Neural progenitor cell (in vitro differentiated cells): ENCODE data around the gene STRA6.

ENCODE experiments used
- CTCF ChIP-seq: fragments of 200-600 bp; sonication (generic); IDR thresholded peaks from 2 replicates; pipeline ENCODE4 v1.5.1; 2017; ENCODE audit warnings: antibody characterized with exemption, mild to moderate bottlenecking
- EZH2 ChIP-seq: fragments of 200-600 bp; sonication (generic); IDR thresholded peaks from 2 replicates; pipeline ENCODE4 v1.6.1; 2017; ENCODE audit warnings: antibody characterized with exemption, mild to moderate bottlenecking, moderate library complexity

DNA sequence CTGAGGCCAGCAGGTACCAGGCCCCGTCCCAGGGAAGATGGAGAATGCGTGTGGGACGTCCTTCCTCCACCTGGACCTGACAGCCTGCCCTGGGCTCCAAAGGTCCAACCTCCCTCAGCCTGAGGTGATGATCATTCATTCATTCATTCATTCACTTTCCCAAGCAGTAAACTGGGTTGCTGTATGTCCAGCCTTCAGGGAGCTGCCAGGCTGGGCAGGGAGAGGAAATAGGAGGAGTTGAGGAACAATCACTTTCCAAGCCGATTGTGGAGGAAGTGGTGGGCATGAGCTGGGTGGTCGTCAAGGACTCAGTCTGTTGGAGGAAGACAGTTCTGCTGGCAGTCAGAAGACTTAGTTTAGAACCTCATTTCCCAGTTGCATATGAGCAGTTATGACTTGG, 23.3 kb upstream of the STRA6 start:
- no peak for TF ChIP-seq CTCF
- no peak for TF ChIP-seq EZH2
